GM19193 (cell line): Measurements from ENCODE around the gene HECTD1.

Experiments used
- POLR2A ChIP-seq: IDR thresholded peaks from 4 replicates; pipeline ENCODE4 v1.6.1; 2011; ENCODE audit not compliant: insufficient read depth, insufficient read length; ENCODE audit errors: extremely low read depth

Gene HECTD1

GRCh38 chr14:31059152-31059924 is 148.3 kb downstream of the HECTD1 start:
- TF ChIP-seq POLR2A, result no peak

GRCh38 chr14:31057701-31058364 is 149.8 kb downstream of the HECTD1 start:
- TF ChIP-seq POLR2A, result no peak

DNA sequence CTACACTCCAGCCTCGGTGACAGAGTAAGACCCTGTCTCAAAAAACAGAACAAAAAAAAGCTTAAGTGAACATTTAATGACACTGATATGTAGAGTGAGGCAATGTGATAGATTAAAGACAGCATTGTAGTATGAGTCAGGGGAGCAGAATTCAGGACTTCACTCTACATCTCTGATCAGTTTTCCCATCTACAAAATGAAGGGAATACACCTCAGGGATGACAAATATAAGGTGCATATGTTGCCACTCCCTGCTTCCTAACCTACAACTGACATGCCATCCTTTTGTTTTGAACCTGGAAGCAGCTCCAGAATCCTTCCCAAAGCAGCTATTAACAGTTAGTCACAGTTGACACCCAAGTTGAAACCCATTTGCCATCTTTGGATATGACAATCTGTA is 150.6 kb downstream of the HECTD1 start:
- no peak for TF ChIP-seq POLR2A

- TF ChIP-seq POLR2A, result no peak
Observed at GRCh38 chr14:31051511-31051910, 156.1 kb downstream of the HECTD1 start.

DNA sequence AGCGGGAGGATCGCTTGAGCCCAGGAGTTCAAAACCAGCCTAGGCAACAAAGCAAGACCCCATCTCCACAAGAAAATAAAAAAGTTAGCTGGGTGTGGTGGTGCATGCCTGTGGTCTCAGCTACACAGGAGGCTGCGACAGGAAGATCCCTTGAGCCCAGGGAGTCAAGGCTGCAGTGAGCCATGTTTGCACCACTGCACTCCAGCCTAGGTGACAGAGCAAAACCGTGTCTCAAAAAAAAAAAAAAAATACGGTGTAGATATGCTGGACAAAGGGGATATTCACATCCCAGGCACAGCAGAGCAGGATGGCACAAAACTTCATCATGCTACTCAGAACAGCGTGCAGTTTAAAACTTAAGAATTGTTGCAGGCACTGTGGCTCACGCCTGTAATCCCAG is 156.6 kb downstream of the HECTD1 start:
- no peak for TF ChIP-seq POLR2A
